NOMO-1 treated with dmso at 0.1 percent for 144 hours (cell line): ENCODE measurements around the gene CSAD.
"Not testable (repeated sequence)": the region's sequence is repeated elsewhere in the genome, so short reads cannot be mapped to it uniquely, and the experiment has no call there.

Experiments used
- DNase-seq: peaks from one replicate; lab custom pipeline; 2025; ENCODE audit not compliant: unreplicated experiment; lab: John Stamatoyannopoulos, UW

Gene CSAD

GRCh38 chr12:53147653-53148052 is 33.1 kb downstream of the CSAD start:
- no peak for DNase-seq

- DNase-seq = no peak
These were observed 33.5 kb downstream of the CSAD start for GRCh38 chr12:53147181-53147580.

GRCh38 chr12:53145383-53146260 is 35.1 kb downstream of the CSAD start:
- no peak for DNase-seq

- DNase-seq = no peak
These were observed 37.4 kb downstream of the CSAD start for GRCh38 chr12:53143355-53143754.

GRCh38 chr12:53133722-53134121 is 47.0 kb downstream of the CSAD start:
- no peak for DNase-seq

- no peak for DNase-seq
These were observed 48.9 kb downstream of the CSAD start for GRCh38 chr12:53131844-53132243.

- peak; percentile 15 for DNase-seq
These were observed 51.8 kb downstream of the CSAD start for GRCh38 chr12:53128780-53129569.

- DNase-seq = no peak
These were observed 53.6 kb downstream of the CSAD start for GRCh38 chr12:53127169-53127568.

GRCh38 chr12:53124352-53124723 is 56.4 kb downstream of the CSAD start:
- no peak for DNase-seq

GRCh38 chr12:53123578-53124351 is 57.0 kb downstream of the CSAD start:
- no peak for DNase-seq

- no peak for DNase-seq
These were observed 57.7 kb downstream of the CSAD start for GRCh38 chr12:53122961-53123468.

GRCh38 chr12:53120685-53121525 is 59.8 kb downstream of the CSAD start:
- no peak for DNase-seq

GRCh38 chr12:53118751-53119300 is 61.9 kb downstream of the CSAD start:
- no peak for DNase-seq

GRCh38 chr12:53115891-53116648 is 64.7 kb downstream of the CSAD start:
- DNase-seq = no peak

- DNase-seq = no peak
These were observed 65.4 kb downstream of the CSAD start for GRCh38 chr12:53115112-53115890.

- no peak for DNase-seq
These were observed 66.8 kb downstream of the CSAD start for GRCh38 chr12:53113951-53114350.

- no peak for DNase-seq
These were observed 67.5 kb downstream of the CSAD start for GRCh38 chr12:53113136-53113705.

- not testable (repeated sequence) for DNase-seq
These were observed 68.3 kb downstream of the CSAD start for GRCh38 chr12:53112431-53112830.
